NB4 (cell line): Measurements from ENCODE around the gene TTC31.
"Not testable (repeated sequence)": the region's sequence is repeated elsewhere in the genome, so short reads cannot be mapped to it uniquely, and the experiment has no call there.

Experiments used
- DNase-seq: peaks from one replicate; pipeline ENCODE4 v3.0.0; 2010; ENCODE audit warnings: low read depth
- H3K4me3 ChIP-seq: one replicate; pipeline ENCODE4 v1.5.1; 2011; ENCODE audit warnings: mild to moderate bottlenecking, low read depth, low read length, moderate library complexity
- CTCF ChIP-seq: IDR thresholded peaks from one replicate; pipeline ENCODE4 v1.5.1; 2012; ENCODE audit warnings: low read depth, low read length
- MAX ChIP-seq: IDR thresholded peaks from 2 replicates; pipeline ENCODE4 v1.6.1; 2011; ENCODE audit warnings: low read depth, low read length
- MYC ChIP-seq: IDR thresholded peaks from 2 replicates; pipeline ENCODE4 v1.6.1; 2011; ENCODE audit warnings: low read depth, low read length
- POLR2A ChIP-seq: IDR thresholded peaks from 2 replicates; pipeline ENCODE4 v1.6.1; 2011; ENCODE audit warnings: mild to moderate bottlenecking; ENCODE audit not compliant: insufficient read length; ENCODE audit errors: extremely low read depth

Gene TTC31

GRCh38 chr2:74457129-74457548 is 25.7 kb upstream of the TTC31 start:
- H3K4me3 ChIP-seq: peak overlapping the region; percentile 83
- TF ChIP-seq POLR2A: no peak
- TF ChIP-seq MYC: peak; percentile 34; the same call in 1 of the 2 replicates
- no peak for DNase-seq

- DNase-seq: peak; percentile 79
- TF ChIP-seq CTCF (no peak), POLR2A (peak; percentile 80), MAX (peak; percentile 13)
- H3K4me3 ChIP-seq: peak overlapping the region; percentile 83
Observed at GRCh38 chr2:74457549-74458131, 25.2 kb upstream of the TTC31 start.

- TF ChIP-seq CTCF (no peak), MAX (no peak; the same call in 1 of the 2 replicates), POLR2A (no peak), MYC (no peak)
- H3K4me3 ChIP-seq: peak within 1 kb of the TSS; percentile 91
- DNase-seq: peak; percentile 100
Observed at GRCh38 chr2:74458132-74458937, 24.5 kb upstream of the TTC31 start, which contains the start of gene WBP1. Gene WBP1 (plus strand): TSS chr2:74458438. CDS start chr2:74458603, 165 bp downstream.

GRCh38 chr2:74458938-74459363 is 23.9 kb upstream of the TTC31 start:
- no peak for DNase-seq
- TF ChIP-seq CTCF (no peak), POLR2A (no peak), MAX (no peak), MYC (no peak)
- H3K4me3 ChIP-seq: peak overlapping the region; percentile 91

GRCh38 chr2:74459503-74460118 is 23.3 kb upstream of the TTC31 start:
- peak overlapping the region; percentile 91 for H3K4me3 ChIP-seq
- not testable (repeated sequence) for DNase-seq

- H3K4me3 ChIP-seq, DNase-seq: not testable (repeated sequence)
Observed at GRCh38 chr2:74460187-74460586, 22.7 kb upstream of the TTC31 start.

- TF ChIP-seq POLR2A (no peak), CTCF (peak; percentile 49)
- H3K4me3 ChIP-seq: no peak overlapping the region
- DNase-seq: peak; percentile 56
Observed at GRCh38 chr2:74461187-74462053, 21.5 kb upstream of the TTC31 start.
